Measurements from ENCODE around the gene PANX1.

GRCh38 chr11:94128746-94129511 lies at the start of gene PANX1:
- no peak for TF ChIP-seq EZH2 (IDR thresholded peaks at IDR 0.05)
- peak; percentile 88 for TF ChIP-seq POLR2AphosphoS5 (IDR thresholded peaks at IDR 0.05; ENCODE audit: borderline replicate concordance, low read depth, low read length)
